Measurements from ENCODE around the gene DYRK3.
"Not testable (repeated sequence)": the region's sequence is repeated elsewhere in the genome, so short reads cannot be mapped to it uniquely, and the experiment has no call there.

The DYRK3 gene

DNA sequence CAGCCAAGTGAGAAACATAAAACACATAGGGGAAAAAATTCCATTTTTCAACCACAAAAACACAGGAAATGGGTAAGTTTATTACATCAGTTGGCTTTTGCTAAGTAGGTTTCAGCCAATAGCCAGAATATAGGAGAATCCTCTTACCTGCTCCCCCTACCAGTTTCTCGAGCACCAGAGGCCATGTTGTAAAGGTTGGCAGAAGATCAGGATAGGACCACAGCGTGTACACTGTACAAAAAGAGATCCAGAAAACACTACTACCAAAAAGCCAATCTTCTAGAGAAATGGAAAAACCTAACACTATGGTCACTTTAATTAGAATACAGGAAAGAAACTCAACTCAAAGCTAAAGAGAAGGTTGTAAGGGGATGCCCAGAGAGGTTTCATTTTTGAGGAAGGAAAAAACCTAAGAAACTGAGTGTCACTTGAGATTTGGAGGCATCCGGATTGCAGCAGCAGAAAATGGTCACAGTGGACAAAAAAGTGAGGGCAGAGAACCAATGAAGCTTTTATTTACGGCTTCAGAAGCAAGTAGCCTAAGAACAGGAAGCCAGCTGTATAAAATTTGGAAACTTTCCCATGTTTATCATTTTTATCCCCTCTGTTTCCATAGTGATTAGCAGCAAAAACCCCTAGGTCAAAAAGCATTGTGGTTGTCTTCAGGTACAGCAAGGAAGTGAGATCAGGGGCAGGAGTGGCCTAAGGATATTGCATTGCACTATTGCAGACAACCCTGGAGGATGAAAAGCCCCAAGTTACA is 25.9 kb upstream of the DYRK3 start:
- Histone ChIP-seq H3K4me3 (ENCODE audit: low read depth in 1 of 2, low read length in 2 of 2) (no peak overlapping the region), H3K79me2 (ENCODE audit: insufficient read depth, low read length) (peaks cover 16% of the 10 kb centered on the region), H3K4me2 (ENCODE audit: insufficient read depth, low read length) (no peak overlapping the region), H4K20me1 (ENCODE audit: insufficient read depth, low read length) (no peaks in the 10 kb centered on the region), H3K9me3 (ENCODE audit: insufficient read depth, low read length, severe bottlenecking) (no peaks in the 10 kb centered on the region), H3K36me3 (ENCODE audit: insufficient read depth, low read length) (peaks cover 52% of the 10 kb centered on the region), H2AFZ (ENCODE audit: low read depth, low read length) (no peak overlapping the region), H3K9ac (ENCODE audit: low read depth, low read length) (no peak overlapping the region), H3K27ac (ENCODE audit: low read length) (no peak overlapping the region), H3K27me3 (ENCODE audit: insufficient read depth, low read length, poor library complexity) (no peaks in the 10 kb centered on the region), H3K4me1 (ENCODE audit: insufficient read depth, low read length) (peaks cover 23% of the 10 kb centered on the region)
- ATAC-seq (ENCODE audit: insufficient read depth, low read depth) (no peak), DNase-seq (no peak)
- TF ChIP-seq CTCF (IDR thresholded peaks at IDR 0.05; ENCODE audit: borderline replicate concordance, extremely low read depth, low read length, poor library complexity, severe bottlenecking), result peak; percentile 1
- no peak for TF ChIP-seq EZH2 (IDR thresholded peaks at IDR 0.05; ENCODE audit: borderline replicate concordance, low read depth, low read length, severe bottlenecking)

DNA sequence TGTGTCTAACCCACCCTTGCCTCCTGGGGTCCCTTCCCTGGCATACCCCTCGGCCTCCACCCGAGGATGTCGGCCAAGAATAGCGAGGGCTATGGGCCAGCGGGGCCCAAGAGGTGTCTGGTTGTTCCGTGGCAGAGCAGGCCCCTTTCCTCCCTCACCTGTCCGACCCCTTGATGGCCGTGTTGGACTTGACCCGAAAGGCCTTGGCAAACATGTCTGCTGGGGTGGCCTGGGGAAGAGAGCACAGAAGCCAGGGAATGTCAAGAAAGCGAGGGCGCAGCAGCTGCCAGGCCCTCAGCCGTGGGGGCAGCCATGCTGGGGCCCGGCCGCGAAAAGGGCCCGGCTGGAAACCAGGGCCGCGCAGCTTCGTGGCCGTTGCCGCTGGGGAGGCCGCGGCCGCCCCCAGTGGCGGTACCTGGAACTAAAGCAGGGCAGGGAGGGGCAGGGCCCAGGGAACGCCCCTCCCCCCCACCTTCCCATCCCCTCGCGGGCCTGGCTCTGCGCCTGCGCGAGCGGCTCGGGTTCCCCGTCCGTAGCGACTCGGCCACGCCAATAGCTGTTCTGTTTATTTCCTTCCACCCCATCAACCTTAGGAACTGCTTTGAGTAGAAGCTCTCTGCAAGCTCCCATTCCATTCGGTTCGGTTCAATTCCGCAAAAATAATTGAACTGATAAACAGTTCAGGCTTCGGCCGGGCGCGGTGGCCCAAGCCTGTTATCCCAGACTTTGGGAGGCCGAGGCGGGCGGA is 23.0 kb upstream of the DYRK3 start, which contains the start of gene EIF2D:
Gene EIF2D (minus strand): TSS at position 337 of the 748 bp plus-strand sequence. CDS start 123 bp downstream, at position 214.
- Histone ChIP-seq H2AFZ (ENCODE audit: low read depth, low read length) (peak within 1 kb of the TSS; percentile 100), H3K4me3 (ENCODE audit: low read depth in 1 of 2, low read length in 2 of 2) (peak within 1 kb of the TSS; percentile 93 to 95), H3K9me3 (ENCODE audit: insufficient read depth, low read length, severe bottlenecking) (no peaks in the 10 kb centered on the region), H3K79me2 (ENCODE audit: insufficient read depth, low read length) (peaks cover 16% of the 10 kb centered on the region), H3K36me3 (ENCODE audit: insufficient read depth, low read length) (peaks cover 25% of the 10 kb centered on the region), H4K20me1 (ENCODE audit: insufficient read depth, low read length) (no peaks in the 10 kb centered on the region), H3K27me3 (ENCODE audit: insufficient read depth, low read length, poor library complexity) (no peaks in the 10 kb centered on the region), H3K27ac (ENCODE audit: low read length) (peak within 1 kb of the TSS; percentile 87), H3K4me1 (ENCODE audit: insufficient read depth, low read length) (peaks cover 23% of the 10 kb centered on the region), H3K4me2 (ENCODE audit: insufficient read depth, low read length) (peak within 1 kb of the TSS; percentile 75), H3K9ac (ENCODE audit: low read depth, low read length) (peak within 1 kb of the TSS; percentile 85)
- DNase-seq (peak; percentile 93), ATAC-seq (ENCODE audit: insufficient read depth, low read depth) (peak; percentile 95)
- TF ChIP-seq CTCF (IDR thresholded peaks at IDR 0.05; ENCODE audit: borderline replicate concordance, extremely low read depth, low read length, poor library complexity, severe bottlenecking) (peak; percentile 98), EZH2 (IDR thresholded peaks at IDR 0.05; ENCODE audit: borderline replicate concordance, low read depth, low read length, severe bottlenecking) (no peak)

GRCh38 chr1:206626396-206626795 is 8.9 kb upstream of the DYRK3 start:
- not testable (repeated sequence) for DNase-seq; H3K27ac ChIP-seq (ENCODE audit: low read length); H3K79me2 ChIP-seq (ENCODE audit: insufficient read depth, low read length); H3K9ac ChIP-seq (ENCODE audit: low read depth, low read length); H3K36me3 ChIP-seq (ENCODE audit: insufficient read depth, low read length); H3K4me3 ChIP-seq (ENCODE audit: low read depth in 1 of 2, low read length in 2 of 2); H3K4me1 ChIP-seq (ENCODE audit: insufficient read depth, low read length); H3K4me2 ChIP-seq (ENCODE audit: insufficient read depth, low read length); H3K9me3 ChIP-seq (ENCODE audit: insufficient read depth, low read length, severe bottlenecking); H2AFZ ChIP-seq (ENCODE audit: low read depth, low read length); ATAC-seq (ENCODE audit: insufficient read depth, low read depth); H4K20me1 ChIP-seq (ENCODE audit: insufficient read depth, low read length); H3K27me3 ChIP-seq (ENCODE audit: insufficient read depth, low read length, poor library complexity)

GRCh38 chr1:206628916-206629315 is 6.4 kb upstream of the DYRK3 start:
- no peak overlapping the region for H3K9ac ChIP-seq (ENCODE audit: low read depth, low read length)
- DNase-seq, result no peak
- TF ChIP-seq EZH2 (IDR thresholded peaks at IDR 0.05; ENCODE audit: borderline replicate concordance, low read depth, low read length, severe bottlenecking), result no peak
- TF ChIP-seq CTCF (IDR thresholded peaks at IDR 0.05; ENCODE audit: borderline replicate concordance, extremely low read depth, low read length, poor library complexity, severe bottlenecking), result no peak
- H3K4me1 ChIP-seq (ENCODE audit: insufficient read depth, low read length), result peaks cover 3% of the 10 kb centered on the region; the same call in 1 of the 2 replicates
- no peak overlapping the region for H2AFZ ChIP-seq (ENCODE audit: low read depth, low read length)
- H3K36me3 ChIP-seq (ENCODE audit: insufficient read depth, low read length), result no peaks in the 10 kb centered on the region
- no peak overlapping the region for H3K4me3 ChIP-seq (ENCODE audit: low read depth in 1 of 2, low read length in 2 of 2)
- H3K79me2 ChIP-seq (ENCODE audit: insufficient read depth, low read length), result no peaks in the 10 kb centered on the region
- H3K27me3 ChIP-seq (ENCODE audit: insufficient read depth, low read length, poor library complexity), result no peaks in the 10 kb centered on the region
- H3K27ac ChIP-seq (ENCODE audit: low read length), result no peak overlapping the region
- H3K4me2 ChIP-seq (ENCODE audit: insufficient read depth, low read length), result no peak overlapping the region
- no peaks in the 10 kb centered on the region for H4K20me1 ChIP-seq (ENCODE audit: insufficient read depth, low read length)
- H3K9me3 ChIP-seq (ENCODE audit: insufficient read depth, low read length, severe bottlenecking), result no peaks in the 10 kb centered on the region
- ATAC-seq (ENCODE audit: insufficient read depth, low read depth), result no peak

Measured in DND-41 (cell line).